ENCODE data around the gene RNF213. TPM values are rescaled to one million over a fixed set of nuclear protein-coding genes. Genes with fewer than 3 reads are reported as not detected.
A peak's percentile ranks its signal among the peaks of the same experiment; 100 is the strongest.

RNF213 gene
- total RNA-seq, 1 donor from 2014 or later = 120 TPM

DNA sequence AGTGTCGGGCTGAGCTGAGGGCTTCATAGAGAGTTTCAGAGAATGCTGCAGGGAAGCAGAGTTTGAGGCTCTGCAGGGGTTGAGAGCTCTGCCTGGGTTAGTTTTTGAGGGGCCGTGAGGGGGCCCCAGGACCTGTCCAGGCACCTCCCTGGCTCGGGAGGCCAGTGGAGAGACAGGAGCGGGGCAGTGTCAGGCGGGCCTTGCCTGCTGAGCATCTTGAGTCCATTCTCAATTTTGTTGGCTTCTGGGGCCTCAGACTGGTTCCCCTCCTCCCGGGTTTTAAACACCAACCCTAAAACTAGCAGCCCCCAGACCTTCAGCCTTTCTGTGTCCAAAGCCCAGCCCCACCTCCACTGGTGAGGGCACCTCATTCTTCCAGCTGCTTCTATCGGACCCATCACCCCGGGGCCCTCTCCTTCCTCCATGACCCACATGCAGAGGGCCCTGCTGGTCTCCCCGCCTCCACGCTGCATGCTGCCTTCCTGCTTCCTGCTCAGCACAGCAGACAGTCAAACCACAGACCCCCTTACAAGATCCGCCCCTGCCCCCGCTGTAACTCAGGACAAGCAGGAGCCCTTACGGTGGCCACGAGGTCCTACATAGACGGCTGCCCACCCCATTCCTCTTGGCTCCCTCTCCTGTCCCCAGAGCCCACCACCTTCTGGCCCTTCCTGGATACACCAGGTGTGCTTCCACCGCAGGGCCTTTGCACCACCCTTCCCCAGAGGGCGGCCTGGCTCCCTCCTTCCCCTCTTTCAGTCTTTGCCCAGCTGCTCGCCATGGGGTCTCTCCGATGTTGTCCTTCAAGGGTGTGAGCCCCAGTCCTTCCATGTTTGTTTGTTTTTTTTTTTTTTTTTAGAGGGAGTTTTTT is 3.8 kb downstream of the RNF213 start:
- no peaks in the 10 kb centered on the region for H3K27me3 Mint-ChIP-seq (ENCODE audit: low read depth, unreplicated experiment)
- H3K36me3 Mint-ChIP-seq (ENCODE audit: low read depth, unreplicated experiment) = peaks cover 13% of the 10 kb centered on the region
- H3K4me3 Mint-ChIP-seq (ENCODE audit: unreplicated experiment) = peak overlapping the region; percentile 81
- FAIRE-seq (no peak), DNase-seq (ENCODE audit: low read depth) (no peak)
- H3K9me3 Mint-ChIP-seq (ENCODE audit: unreplicated experiment) = no peaks in the 10 kb centered on the region
- no peaks in the 10 kb centered on the region for H3K27me3 ChIP-seq (ENCODE audit: insufficient read depth, low read length)
- no peak overlapping the region for H3K4me3 ChIP-seq (ENCODE audit: insufficient read depth, low read depth, low read length)
- H3K27ac Mint-ChIP-seq (ENCODE audit: unreplicated experiment) = peak overlapping the region; percentile 69
- H3K36me3 ChIP-seq (ENCODE audit: insufficient read depth, low read length) = no peaks in the 10 kb centered on the region
- peaks cover 9% of the 10 kb centered on the region for H3K4me1 ChIP-seq (ENCODE audit: insufficient read depth, low read length)
- TF ChIP-seq, protein P1, sequence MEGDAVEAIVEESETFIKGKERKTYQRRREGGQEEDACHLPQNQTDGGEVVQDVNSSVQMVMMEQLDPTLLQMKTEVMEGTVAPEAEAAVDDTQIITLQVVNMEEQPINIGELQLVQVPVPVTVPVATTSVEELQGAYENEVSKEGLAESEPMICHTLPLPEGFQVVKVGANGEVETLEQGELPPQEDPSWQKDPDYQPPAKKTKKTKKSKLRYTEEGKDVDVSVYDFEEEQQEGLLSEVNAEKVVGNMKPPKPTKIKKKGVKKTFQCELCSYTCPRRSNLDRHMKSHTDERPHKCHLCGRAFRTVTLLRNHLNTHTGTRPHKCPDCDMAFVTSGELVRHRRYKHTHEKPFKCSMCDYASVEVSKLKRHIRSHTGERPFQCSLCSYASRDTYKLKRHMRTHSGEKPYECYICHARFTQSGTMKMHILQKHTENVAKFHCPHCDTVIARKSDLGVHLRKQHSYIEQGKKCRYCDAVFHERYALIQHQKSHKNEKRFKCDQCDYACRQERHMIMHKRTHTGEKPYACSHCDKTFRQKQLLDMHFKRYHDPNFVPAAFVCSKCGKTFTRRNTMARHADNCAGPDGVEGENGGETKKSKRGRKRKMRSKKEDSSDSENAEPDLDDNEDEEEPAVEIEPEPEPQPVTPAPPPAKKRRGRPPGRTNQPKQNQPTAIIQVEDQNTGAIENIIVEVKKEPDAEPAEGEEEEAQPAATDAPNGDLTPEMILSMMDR (IDR thresholded peaks at IDR 0.05; ENCODE audit: insufficient read depth, low read depth, low read length) = no peak
- TF ChIP-seq EZH2 (IDR thresholded peaks at IDR 0.05; ENCODE audit: insufficient read depth, low read length) = no peak
- H3K4me2 ChIP-seq (ENCODE audit: low read length) = peak overlapping the region; percentile 63
- H3K79me2 ChIP-seq (ENCODE audit: insufficient read depth, low read length) = peaks cover 6% of the 10 kb centered on the region
- H3K9ac ChIP-seq (ENCODE audit: low read length) = peak overlapping the region; percentile 5
- H3K4me1 Mint-ChIP-seq (ENCODE audit: low read depth, unreplicated experiment) = peaks cover 35% of the 10 kb centered on the region
- H3K9me3 ChIP-seq (ENCODE audit: insufficient read depth, low read depth, low read length) = no peaks in the 10 kb centered on the region
- H4K20me1 ChIP-seq (ENCODE audit: insufficient read depth, low read length) = peaks cover 26% of the 10 kb centered on the region
- H2AFZ ChIP-seq (ENCODE audit: low read depth, low read length) = no peak overlapping the region
- H3K27ac ChIP-seq (ENCODE audit: low read depth, low read length) = no peak overlapping the region

DNA sequence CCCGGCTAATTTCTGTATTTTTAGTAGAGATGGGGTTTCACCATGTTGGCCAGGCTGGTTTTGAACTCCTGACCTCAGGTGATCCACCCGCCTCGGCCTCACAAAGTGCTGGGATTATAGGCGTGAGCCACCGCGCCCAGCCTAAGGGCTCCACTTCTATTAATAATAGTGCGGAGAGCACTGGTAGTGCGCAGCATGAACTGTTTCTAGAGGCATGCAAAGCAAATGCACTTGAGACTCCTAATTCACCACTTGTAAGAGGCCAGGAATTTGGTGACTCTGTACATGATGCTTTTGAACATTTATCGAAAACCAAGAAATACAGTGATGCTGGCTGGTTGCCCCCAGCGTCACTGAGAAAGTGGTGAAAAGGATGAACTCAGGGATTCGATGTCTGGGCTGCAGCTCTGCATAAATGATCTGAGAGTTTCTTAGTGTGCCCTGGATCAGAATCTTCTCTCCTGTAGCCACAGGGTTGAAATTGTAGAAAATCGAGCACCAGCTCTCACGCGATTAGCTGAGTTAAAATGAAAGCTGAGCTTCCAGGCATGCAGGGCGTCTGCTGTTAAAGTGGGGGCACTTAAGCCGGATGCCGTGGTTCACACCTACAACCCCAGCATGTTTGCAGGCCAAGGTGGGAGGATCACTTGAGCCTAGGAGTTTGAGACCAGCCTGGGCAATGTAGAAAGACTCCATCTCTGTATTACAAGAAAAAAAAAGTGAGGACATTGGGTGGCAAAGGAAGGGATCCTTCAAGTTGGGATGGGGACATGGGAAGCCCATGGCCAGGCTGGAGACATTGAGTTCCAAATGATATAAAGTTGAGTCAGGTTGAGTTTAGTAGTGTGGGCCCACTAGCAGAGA is 4.8 kb downstream of the RNF213 start:
- no peak overlapping the region for H3K27ac Mint-ChIP-seq (ENCODE audit: unreplicated experiment)

More for the DNA sequence above, 4.8 kb downstream of the RNF213 start:
- TF ChIP-seq, protein P1 (IDR thresholded peaks at IDR 0.05; ENCODE audit: insufficient read depth, low read depth, low read length) = no peak
- Mint-ChIP-seq H3K27me3 (ENCODE audit: low read depth, unreplicated experiment) (no peaks in the 10 kb centered on the region), H3K36me3 (ENCODE audit: low read depth, unreplicated experiment) (peaks cover 16% of the 10 kb centered on the region), H3K4me1 (ENCODE audit: low read depth, unreplicated experiment) (peaks cover 32% of the 10 kb centered on the region), H3K9me3 (ENCODE audit: unreplicated experiment) (no peaks in the 10 kb centered on the region), H3K4me3 (ENCODE audit: unreplicated experiment) (peak overlapping the region; percentile 81)
- no peaks in the 10 kb centered on the region for H3K9me3 ChIP-seq (ENCODE audit: insufficient read depth, low read depth, low read length)
- FAIRE-seq = no peak
- no peak overlapping the region for H3K9ac ChIP-seq (ENCODE audit: low read length)
- H4K20me1 ChIP-seq (ENCODE audit: insufficient read depth, low read length) = peaks cover 26% of the 10 kb centered on the region
- peak; percentile 41 for DNase-seq (ENCODE audit: low read depth)
- no peaks in the 10 kb centered on the region for H3K36me3 ChIP-seq (ENCODE audit: insufficient read depth, low read length)
- no peak overlapping the region for H3K4me2 ChIP-seq (ENCODE audit: low read length)
- peaks cover 7% of the 10 kb centered on the region for H3K4me1 ChIP-seq (ENCODE audit: insufficient read depth, low read length)
- H3K79me2 ChIP-seq (ENCODE audit: insufficient read depth, low read length) = peaks cover 6% of the 10 kb centered on the region
- no peak overlapping the region for H3K27ac ChIP-seq (ENCODE audit: low read depth, low read length)
- H3K4me3 ChIP-seq (ENCODE audit: insufficient read depth, low read depth, low read length) = no peak overlapping the region
- no peak overlapping the region for H2AFZ ChIP-seq (ENCODE audit: low read depth, low read length)
- H3K27me3 ChIP-seq (ENCODE audit: insufficient read depth, low read length) = no peaks in the 10 kb centered on the region
